A673 (cell line): ENCODE results near the gene PPARA. TPM values are rescaled to one million over a fixed set of nuclear protein-coding genes. Genes with fewer than 3 reads are reported as not detected.

Experiments used
- BruUV-seq: library from RNA; stranded (reverse); fragments of 400-500 nt; replicated peaks from 2 replicates; lab custom pipeline; 2021; lab: Mats Ljungman, UMichigan
- CTCF ChIA-PET: fragments of 300-600 bp; sonication (Branson Sonifier 250); formaldehyde crosslinking; loops from one replicate; lab custom pipeline; 2022; ENCODE audit warnings: antibody characterized with exemption; lab: Charles Lee
- POLR2A ChIA-PET: fragments of 300-600 bp; sonication (Branson Sonifier 250); formaldehyde crosslinking; loops from one replicate; lab custom pipeline; 2022; ENCODE audit warnings: antibody characterized with exemption; ENCODE audit not compliant: low non-redundant PET; lab: Charles Lee
- DNase-seq: peaks from one replicate; pipeline ENCODE4 v3.0.0-alpha.2; 2015; ENCODE audit warnings: low spot score
- H3K27ac ChIP-seq: fragments of 200-600 bp; sonication (generic); 2 replicates; pipeline ENCODE4 v1.5.1; 2016; ENCODE audit warnings: mixed run types, low read depth, mild to moderate bottlenecking, mixed read lengths, antibody characterized with exemption, low read length; ENCODE audit not compliant: poor library complexity, severe bottlenecking
- H3K27me3 ChIP-seq: fragments of 200-600 bp; sonication (generic); replicated peaks from 2 replicates; pipeline ENCODE4 v1.6.1; 2017; ENCODE audit warnings: mixed run types, low read depth, mild to moderate bottlenecking, mixed read lengths, antibody characterized with exemption, low read length; ENCODE audit not compliant: insufficient read depth, poor library complexity
- H3K36me3 ChIP-seq: fragments of 200-600 bp; sonication (generic); 2 replicates; pipeline ENCODE4 v1.6.1; 2016; ENCODE audit warnings: mixed run types, mild to moderate bottlenecking, mixed read lengths, antibody characterized with exemption, low read length; ENCODE audit not compliant: insufficient read depth, poor library complexity, severe bottlenecking
- H3K4me1 ChIP-seq: fragments of 200-600 bp; sonication (generic); 2 replicates; pipeline ENCODE4 v1.6.1; 2017; ENCODE audit warnings: mixed run types, mild to moderate bottlenecking, mixed read lengths, antibody characterized with exemption, low read length; ENCODE audit not compliant: insufficient read depth, poor library complexity, severe bottlenecking
- H3K4me3 ChIP-seq: fragments of 200-600 bp; sonication (generic); 2 replicates; pipeline ENCODE4 v1.5.1; 2016; ENCODE audit warnings: low read depth, mixed run types, mild to moderate bottlenecking, mixed read lengths, low read length; ENCODE audit not compliant: poor library complexity, severe bottlenecking
- H3K9me3 ChIP-seq: fragments of 200-600 bp; sonication (generic); 2 replicates; pipeline ENCODE4 v1.6.1; 2016; ENCODE audit warnings: mixed run types, low read depth, mild to moderate bottlenecking, mixed read lengths, antibody characterized with exemption, low read length; ENCODE audit not compliant: poor library complexity, severe bottlenecking
- EZH2 ChIP-seq: fragments of 200-600 bp; sonication (generic); IDR thresholded peaks from 2 replicates; pipeline ENCODE4 v1.6.1; 2017; ENCODE audit warnings: borderline replicate concordance, low read depth, mild to moderate bottlenecking, mixed read lengths, antibody characterized with exemption, low read length; ENCODE audit not compliant: poor library complexity, severe bottlenecking
- intact Hi-C: fragments of 100-400 bp; cut with micrococcal nuclease; formaldehyde crosslinking; loops from one replicate; pipeline ENCODE4 v1.10.0; 2022; ENCODE audit not compliant: unreplicated experiment
- total RNA-seq: library from RNA; stranded (reverse); gene quantifications from 2 replicates; pipeline ENCODE4 v1.2.3, GENCODE V29; 2021
- TF ChIP-seq, protein P1 (sequence below): fragments of 300-800, 200-600 bp; sonication (generic); conservative IDR thresholded peaks from 2 replicates; pipeline ENCODE4 v1.5.1; 2017; ENCODE audit warnings: low read depth, mild to moderate bottlenecking, antibody characterized with exemption, low read length, moderate library complexity, mixed read lengths

Gene PPARA
- total RNA-seq, 1 experiment from 2014 or later: 2.0 TPM

DNA sequence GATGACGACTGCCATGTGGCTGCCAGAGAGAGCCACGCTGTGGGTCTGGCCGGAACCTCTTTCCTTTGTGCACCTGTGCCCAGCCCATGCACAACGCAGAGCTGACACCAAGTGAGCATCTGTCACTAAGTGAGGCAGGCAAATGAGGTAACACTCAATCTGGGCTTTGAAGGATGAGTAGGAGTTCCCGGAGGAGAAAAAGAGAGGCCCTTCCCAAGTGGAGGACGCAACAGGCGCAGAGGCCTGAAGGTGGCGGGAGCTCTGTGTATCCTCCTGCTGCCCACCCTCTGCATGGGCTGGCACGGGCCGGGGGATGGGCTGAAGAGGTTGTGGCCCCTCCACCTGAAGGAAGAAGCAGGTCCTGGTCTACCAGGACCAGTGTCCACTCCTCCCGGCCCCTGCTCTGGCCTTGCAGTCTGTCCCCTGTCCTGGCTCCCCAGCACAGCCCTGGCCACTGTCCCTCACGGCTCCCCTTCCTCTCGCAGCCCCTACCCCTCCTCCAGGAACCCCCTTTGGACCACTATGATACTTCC is 23.4 kb upstream of the PPARA start:
- no peak overlapping the region for H3K27ac ChIP-seq
- no TSS peak for BruUV-seq
- H3K36me3 ChIP-seq: no peaks in the 10 kb centered on the region
- ChIA-PET CTCF (no interaction called here), POLR2A (no interaction called here)
- intact Hi-C loops: no loop called here
- H3K9me3 ChIP-seq: no peaks in the 10 kb centered on the region
- TF ChIP-seq, protein P1, sequence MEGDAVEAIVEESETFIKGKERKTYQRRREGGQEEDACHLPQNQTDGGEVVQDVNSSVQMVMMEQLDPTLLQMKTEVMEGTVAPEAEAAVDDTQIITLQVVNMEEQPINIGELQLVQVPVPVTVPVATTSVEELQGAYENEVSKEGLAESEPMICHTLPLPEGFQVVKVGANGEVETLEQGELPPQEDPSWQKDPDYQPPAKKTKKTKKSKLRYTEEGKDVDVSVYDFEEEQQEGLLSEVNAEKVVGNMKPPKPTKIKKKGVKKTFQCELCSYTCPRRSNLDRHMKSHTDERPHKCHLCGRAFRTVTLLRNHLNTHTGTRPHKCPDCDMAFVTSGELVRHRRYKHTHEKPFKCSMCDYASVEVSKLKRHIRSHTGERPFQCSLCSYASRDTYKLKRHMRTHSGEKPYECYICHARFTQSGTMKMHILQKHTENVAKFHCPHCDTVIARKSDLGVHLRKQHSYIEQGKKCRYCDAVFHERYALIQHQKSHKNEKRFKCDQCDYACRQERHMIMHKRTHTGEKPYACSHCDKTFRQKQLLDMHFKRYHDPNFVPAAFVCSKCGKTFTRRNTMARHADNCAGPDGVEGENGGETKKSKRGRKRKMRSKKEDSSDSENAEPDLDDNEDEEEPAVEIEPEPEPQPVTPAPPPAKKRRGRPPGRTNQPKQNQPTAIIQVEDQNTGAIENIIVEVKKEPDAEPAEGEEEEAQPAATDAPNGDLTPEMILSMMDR: no peak
- no peak for TF ChIP-seq EZH2
- no peaks in the 10 kb centered on the region for H3K4me1 ChIP-seq
- H3K27me3 ChIP-seq: no peaks in the 10 kb centered on the region
- DNase-seq: no peak
- no peak overlapping the region for H3K4me3 ChIP-seq

DNA sequence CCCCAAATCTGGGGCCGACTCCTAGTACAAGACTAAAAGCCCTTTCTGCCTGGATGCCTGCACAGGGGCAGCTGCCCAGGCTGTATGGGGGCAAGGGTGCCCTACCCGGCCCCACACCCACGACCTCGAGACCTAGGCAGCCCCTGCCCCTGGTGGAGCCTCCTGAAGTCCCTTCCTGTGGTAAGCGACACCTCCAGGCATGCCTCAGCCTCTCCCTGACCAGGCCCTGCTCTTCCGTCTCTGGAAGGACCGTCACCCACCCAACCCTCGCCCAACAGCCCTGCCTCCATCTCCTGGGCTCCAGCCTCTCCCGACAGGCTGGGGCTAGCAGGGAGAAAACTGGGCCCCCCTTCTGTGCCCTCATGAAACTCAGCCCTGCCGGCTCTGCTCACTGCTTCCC is 22.8 kb upstream of the PPARA start:
- Histone ChIP-seq H3K27ac (no peak overlapping the region), H3K4me3 (no peak overlapping the region), H3K9me3 (no peaks in the 10 kb centered on the region), H3K27me3 (no peaks in the 10 kb centered on the region), H3K4me1 (no peaks in the 10 kb centered on the region), H3K36me3 (no peaks in the 10 kb centered on the region)
- ChIA-PET CTCF (interaction anchor here (0.7 kb wide), 1 partner anchor 103 kb away, joined by 5 read pairs; no protein-coding TSS in a partner anchor), POLR2A (no interaction called here)
- TF ChIP-seq, protein P1: no peak
- TF ChIP-seq EZH2: no peak
- intact Hi-C loops: no loop called here
- BruUV-seq: no TSS peak
- DNase-seq: no peak

DNA sequence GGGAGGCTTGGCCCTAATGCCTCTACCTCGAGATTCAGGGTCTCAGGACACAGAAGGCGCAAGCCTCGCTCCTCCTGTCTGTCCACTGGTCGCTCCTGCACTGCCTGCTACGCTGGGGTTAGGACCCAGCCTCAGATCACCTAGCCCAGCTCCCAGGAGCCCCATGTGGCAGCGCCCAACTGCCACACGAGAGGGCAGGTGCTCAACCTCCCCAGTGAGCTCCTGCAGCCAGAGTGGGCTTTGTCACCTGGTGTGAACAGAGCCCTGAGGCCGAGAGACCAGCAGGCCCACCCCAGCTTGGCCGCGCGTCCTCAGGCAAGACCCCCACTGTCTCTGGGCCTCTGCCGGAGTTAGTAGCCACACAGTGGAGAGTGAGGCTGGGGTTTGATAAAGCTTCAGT is 21.7 kb upstream of the PPARA start:
- no TSS peak for BruUV-seq
- Histone ChIP-seq H3K27me3 (no peaks in the 10 kb centered on the region), H3K4me1 (no peaks in the 10 kb centered on the region), H3K27ac (no peak overlapping the region), H3K9me3 (no peaks in the 10 kb centered on the region), H3K4me3 (no peak overlapping the region), H3K36me3 (no peaks in the 10 kb centered on the region)
- intact Hi-C loops: no loop called here
- no peak for TF ChIP-seq EZH2
- TF ChIP-seq, protein P1: no peak
- no peak for DNase-seq
- CTCF ChIA-PET: no interaction called here
- POLR2A ChIA-PET: no interaction called here
